Common myeloid progenitor, CD34-positive (primary cell): ENCODE results near the gene E2F7.

ENCODE experiments used
- CTCF ChIA-PET: fragments of 350-600 bp; sonication (Branson Sonifier 250); formaldehyde crosslinking; loops from one replicate; lab custom pipeline; 2021; ENCODE audit warnings: antibody characterized with exemption; lab: Charles Lee
- POLR2A ChIA-PET: fragments of 350-600 bp; sonication (Branson Sonifier 250); formaldehyde crosslinking; loops from one replicate; lab custom pipeline; 2021; ENCODE audit warnings: antibody characterized with exemption; lab: Charles Lee
- DNase-seq, 3 donors: peaks; one replicate each; pipeline versions ENCODE4 v3.0.0 to v3.0.0-alpha.2; 2013
- H3K27ac ChIP-seq, 2 experiments: 1 replicate in 1 of 2; 2 replicates in 1 of 2; pipeline ENCODE4 v1.7.0; 2013; ENCODE audit warnings: inconsistent platforms in 2 of 2, low read length in 2 of 2, mild to moderate bottlenecking in 2 of 2, low read depth in 1 of 2, moderate library complexity in 1 of 2; ENCODE audit not compliant: severe bottlenecking in 2 of 2, insufficient read depth in 1 of 2, poor library complexity in 1 of 2
- H3K27me3 ChIP-seq, 5 experiments: replicated peaks in 2 of 5; 1 replicate in 3 of 5; 2 replicates in 2 of 5; pipeline versions ENCODE4 v1.6.1 to v1.7.0; 2013; ENCODE audit warnings: low read length in 4 of 5, mild to moderate bottlenecking in 2 of 5, moderate library complexity in 2 of 5, inconsistent platforms in 1 of 5; ENCODE audit not compliant: insufficient read depth in 5 of 5, control insufficient read depth in 4 of 5
- H3K36me3 ChIP-seq, 4 experiments: 1 replicate in 2 of 4; 2 replicates in 2 of 4; pipeline versions ENCODE4 v1.6.1 to v1.7.0; 2013; ENCODE audit warnings: low read length in 3 of 4, control low read depth in 1 of 4, mild to moderate bottlenecking in 1 of 4; ENCODE audit not compliant: control insufficient read depth in 4 of 4, insufficient read depth in 4 of 4
- H3K4me1 ChIP-seq, 4 experiments: 1 replicate in 3 of 4; 2 replicates in 1 of 4; pipeline versions ENCODE4 v1.6.1 to v1.7.1; 2013; ENCODE audit warnings: low read length in 3 of 4, mild to moderate bottlenecking in 3 of 4, control low read depth in 1 of 4, inconsistent platforms in 1 of 4, moderate library complexity in 1 of 4; ENCODE audit not compliant: control insufficient read depth in 4 of 4, insufficient read depth in 4 of 4; ENCODE audit errors: control extremely low read depth in 1 of 4
- H3K4me3 ChIP-seq, 7 experiments: 1 replicate in 4 of 7; 2 replicates in 3 of 7; pipeline versions ENCODE4 v1.5.1 to v1.7.0; 2013; ENCODE audit warnings: mild to moderate bottlenecking in 7 of 7, low read length in 6 of 7, moderate library complexity in 6 of 7, inconsistent platforms in 2 of 7, low read depth in 2 of 7, control low read depth in 1 of 7; ENCODE audit not compliant: insufficient read depth in 4 of 7, control insufficient read depth in 1 of 7; ENCODE audit errors: extremely low read depth in 1 of 7
- H3K9me3 ChIP-seq, 5 experiments: 1 replicate in 4 of 5; 2 replicates in 1 of 5; pipeline versions ENCODE4 v1.6.1 to v1.7.1; 2013; ENCODE audit warnings: low read length in 4 of 5, mild to moderate bottlenecking in 2 of 5, inconsistent platforms in 1 of 5, low read depth in 1 of 5, moderate library complexity in 1 of 5; ENCODE audit not compliant: control insufficient read depth in 4 of 5, insufficient read depth in 2 of 5; ENCODE audit errors: control extremely low read depth in 1 of 5
- WGBS: methylation state at CpG from one replicate; pipeline ENCODE4 v1.1.5; 2013; ENCODE audit not compliant: insufficient coverage; 5-methylcytosine and 5-hydroxymethylcytosine counted together

The E2F7 gene

DNA sequence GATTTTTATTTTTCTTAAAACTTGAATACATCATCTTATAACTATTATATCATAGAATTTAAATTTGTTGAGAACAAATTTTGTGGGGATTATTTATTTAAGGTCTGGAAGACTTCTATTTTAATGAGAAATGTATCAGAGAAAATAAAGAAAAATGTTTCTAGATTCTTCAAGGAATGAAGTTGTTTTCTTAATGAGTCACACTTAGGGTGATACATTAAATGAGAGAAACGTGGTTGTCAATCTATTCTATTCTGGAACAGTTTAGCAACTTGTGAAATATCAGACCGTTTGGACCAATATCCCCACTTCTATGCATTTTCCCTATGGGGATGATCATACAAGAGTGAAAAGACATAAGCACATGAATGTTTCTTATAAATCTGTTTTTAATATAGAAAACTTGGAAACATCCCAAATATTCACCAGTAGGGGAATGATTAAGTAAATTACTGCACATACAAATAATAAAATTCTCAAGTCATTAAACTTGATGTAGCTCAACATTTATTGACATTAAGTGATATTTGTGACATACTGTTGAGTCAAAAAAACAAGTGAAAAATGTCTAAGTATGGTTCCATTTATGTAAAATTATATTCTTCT, 88.5 kb downstream of the E2F7 start:
- ChIA-PET CTCF (no interaction called here), POLR2A (no interaction called here)
- Histone ChIP-seq H3K27ac (no peak overlapping the region), H3K27me3 (no peaks in the 10 kb centered on the region), H3K36me3 (no peaks in the 10 kb centered on the region), H3K4me1 (no peaks in the 10 kb centered on the region), H3K4me3 (no peak overlapping the region), H3K9me3 (peaks cover 0 to 5% (median 0%) of the 10 kb centered on the region in 5 experiments)
- no peak for DNase-seq
- WGBS, result 100% methylated on average over 1 of the region's 2 CpGs
